Upper lobe of left lung (tissue), 4 donors: ENCODE data around the gene SERPINA7.

Experiments used
- CTCF ChIP-seq, 6 experiments: fragments of 450-650 bp in 4 of 6; fragments of 200-600 bp in 2 of 6; sonication (generic) in 2 of 6; IDR thresholded peaks; one replicate each; pipeline ENCODE4 v1.5.1; 2016 to 2019; ENCODE audit warnings: antibody characterized with exemption in 6 of 6
- EP300 ChIP-seq, 4 donors: sonication (generic); formaldehyde crosslinking; IDR thresholded peaks; one replicate each; pipeline ENCODE4 v1.5.1; 2017; ENCODE audit warnings: antibody characterized with exemption in 4 of 4, control low read depth in 2 of 4
- POLR2A ChIP-seq, 4 donors: fragments of 450-650 bp; IDR thresholded peaks; one replicate each; pipeline ENCODE4 v1.5.1; 2016 to 2017; ENCODE audit warnings: antibody characterized with exemption in 4 of 4, mild to moderate bottlenecking in 2 of 4
- POLR2AphosphoS5 ChIP-seq, 2 donors: sonication (generic); formaldehyde crosslinking; IDR thresholded peaks; one replicate each; pipeline ENCODE4 v1.5.1; 2017; ENCODE audit warnings: antibody characterized with exemption in 2 of 2

DNA sequence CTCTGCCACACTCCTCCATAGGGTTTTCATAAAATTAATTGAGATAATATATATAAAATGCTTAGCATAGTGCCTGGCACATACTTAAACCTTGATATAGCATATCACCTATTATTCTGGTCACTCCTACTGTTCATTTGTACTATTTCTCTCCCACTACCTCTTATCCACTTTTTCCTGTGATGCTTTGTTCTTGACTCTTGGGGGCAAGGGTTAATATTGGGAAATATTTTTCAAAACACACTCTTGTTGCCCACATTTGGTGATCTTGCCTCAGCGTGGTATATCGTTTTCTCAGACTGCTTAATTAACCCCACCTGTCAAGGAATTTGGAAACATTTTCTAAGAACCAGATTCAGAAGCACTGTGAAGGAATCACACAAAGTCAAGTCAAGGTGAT, 16.3 kb downstream of the SERPINA7 start:
- TF ChIP-seq CTCF (IDR thresholded peaks at IDR 0.05), result no peak
- TF ChIP-seq POLR2A (IDR thresholded peaks at IDR 0.05), result no peak
- TF ChIP-seq POLR2AphosphoS5 (IDR thresholded peaks at IDR 0.05), result no peak
- TF ChIP-seq EP300 (IDR thresholded peaks at IDR 0.05), result no peak
